ENCODE results near the gene PPARG. TPM values are rescaled to one million over a fixed set of nuclear protein-coding genes. Genes with fewer than 3 reads are reported as not detected.

Gene PPARG
- total and polyA plus RNA-seq, 2 of the 13 experiments (the other 11 are each of a cell fraction or from before 2014, with no cell fraction given): 13.9 to 58.3 TPM

DNA sequence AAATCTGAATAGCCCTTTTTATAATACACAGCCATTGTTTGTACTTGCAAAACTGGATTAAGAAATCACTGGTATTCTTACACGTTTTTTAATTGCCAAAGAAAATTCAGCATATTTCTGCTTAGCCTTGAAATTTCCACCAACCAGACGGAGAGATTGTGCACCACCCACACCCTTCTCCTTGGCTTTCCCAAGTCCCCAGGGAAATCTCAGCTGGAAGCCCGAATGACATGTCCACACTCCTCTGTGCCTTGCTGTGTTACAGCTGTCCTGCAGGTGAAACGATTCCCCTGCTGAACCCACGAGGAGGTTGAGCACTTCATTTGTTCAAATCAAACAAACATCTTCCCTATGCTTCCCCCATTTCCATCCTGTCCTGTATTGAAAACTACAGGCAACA is 49.6 kb upstream of the PPARG start (continued):
- no peak for TF ChIP-seq KIAA2018 (CRISPR knock-in tag; IDR thresholded peaks at IDR 0.05; ENCODE audit: borderline replicate concordance)
- TF ChIP-seq, protein P1, sequence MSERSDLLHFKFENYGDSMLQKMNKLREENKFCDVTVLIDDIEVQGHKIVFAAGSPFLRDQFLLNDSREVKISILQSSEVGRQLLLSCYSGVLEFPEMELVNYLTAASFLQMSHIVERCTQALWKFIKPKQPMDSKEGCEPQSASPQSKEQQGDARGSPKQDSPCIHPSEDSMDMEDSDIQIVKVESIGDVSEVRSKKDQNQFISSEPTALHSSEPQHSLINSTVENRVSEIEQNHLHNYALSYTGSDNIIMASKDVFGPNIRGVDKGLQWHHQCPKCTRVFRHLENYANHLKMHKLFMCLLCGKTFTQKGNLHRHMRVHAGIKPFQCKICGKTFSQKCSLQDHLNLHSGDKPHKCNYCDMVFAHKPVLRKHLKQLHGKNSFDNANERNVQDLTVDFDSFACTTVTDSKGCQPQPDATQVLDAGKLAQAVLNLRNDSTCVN (CRISPR knock-in tag; IDR thresholded peaks at IDR 0.05; ENCODE audit: borderline replicate concordance): no peak
- TF ChIP-seq NONO (IDR thresholded peaks at IDR 0.05): no peak
- no peak for TF ChIP-seq NONO (CRISPR knock-in tag; conservative IDR thresholded peaks at IDR 0.05)
- TF ChIP-seq, protein P2, sequence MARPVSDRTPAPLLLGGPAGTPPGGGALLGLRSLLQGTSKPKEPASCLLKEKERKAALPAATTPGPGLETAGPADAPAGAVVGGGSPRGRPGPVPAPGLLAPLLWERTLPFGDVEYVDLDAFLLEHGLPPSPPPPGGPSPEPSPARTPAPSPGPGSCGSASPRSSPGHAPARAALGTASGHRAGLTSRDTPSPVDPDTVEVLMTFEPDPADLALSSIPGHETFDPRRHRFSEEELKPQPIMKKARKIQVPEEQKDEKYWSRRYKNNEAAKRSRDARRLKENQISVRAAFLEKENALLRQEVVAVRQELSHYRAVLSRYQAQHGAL (CRISPR knock-in tag; IDR thresholded peaks at IDR 0.05; ENCODE audit: not compliant biosample characterization): no peak
- no peak for TF ChIP-seq SMAD9 (CRISPR knock-in tag; IDR thresholded peaks at IDR 0.05)
- no peak for TF ChIP-seq ZBTB21 (CRISPR knock-in tag; IDR thresholded peaks at IDR 0.05)

Measured in HepG2 (cell line).